ENCODE results near the gene NRAS. TPM values are rescaled to one million over a fixed set of nuclear protein-coding genes. Genes with fewer than 3 reads are reported as not detected.
A peak's percentile ranks its signal among the peaks of the same experiment; 100 is the strongest.
"Not testable (repeated sequence)": the region's sequence is repeated elsewhere in the genome, so short reads cannot be mapped to it uniquely, and the experiment has no call there.

Gene NRAS
- total and polyA plus RNA-seq, 7 donors, result 13.0 to 55.5 (median 16.1) TPM

DNA sequence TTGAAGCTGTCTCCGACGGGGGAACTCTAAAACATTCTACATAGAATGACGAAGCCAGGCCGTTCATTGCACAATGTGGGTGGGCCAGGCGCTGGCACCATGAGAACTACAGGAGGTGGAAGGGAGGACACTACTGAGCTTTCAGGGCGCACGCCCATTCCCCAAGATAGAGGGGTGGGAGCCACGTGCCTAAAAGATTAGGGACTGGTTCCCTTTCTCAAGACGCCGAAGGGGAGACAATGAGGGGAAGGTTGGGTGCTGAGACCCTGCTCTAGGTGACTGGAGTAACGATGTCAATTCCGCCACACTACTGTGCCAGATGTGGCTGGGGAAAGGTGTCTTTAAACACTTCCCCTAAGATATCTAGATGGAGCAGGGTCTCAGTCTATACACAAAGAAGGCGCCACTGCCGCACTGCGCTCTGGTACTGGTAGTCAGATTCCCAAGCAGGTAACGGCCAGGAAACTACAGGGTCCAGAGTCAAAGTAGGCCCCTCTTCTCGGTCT lies 40.4 kb upstream of the NRAS start:
- no peak for TF ChIP-seq POLR2AphosphoS5 (IDR thresholded peaks at IDR 0.05)
- peak overlapping the region; percentile 79 to 99 (median 88) for H3K4me3 ChIP-seq
- no peaks in the 10 kb centered on the region for H3K36me3 ChIP-seq
- H3K27ac ChIP-seq, result peak overlapping the region; percentile 97 to 100 (median 98)
- peak; percentile 73 for DNase-seq
- no peaks in the 10 kb centered on the region for H3K27me3 ChIP-seq
- WGBS, 2 donors, result 0 to 1% methylated on average over 17 of the region's 17 CpGs
- intact Hi-C loops (cut with DNase I), result loop anchor here (1.0 to 10.0 kb wide), 2 partner anchors 41 to 298 kb away; partner anchors contain the start of gene NRAS
- peaks cover 0 to 56% (median 55%) of the 10 kb centered on the region in 4 donors for H3K4me1 ChIP-seq
- H3K9me3 ChIP-seq, result no peaks in the 10 kb centered on the region

DNA sequence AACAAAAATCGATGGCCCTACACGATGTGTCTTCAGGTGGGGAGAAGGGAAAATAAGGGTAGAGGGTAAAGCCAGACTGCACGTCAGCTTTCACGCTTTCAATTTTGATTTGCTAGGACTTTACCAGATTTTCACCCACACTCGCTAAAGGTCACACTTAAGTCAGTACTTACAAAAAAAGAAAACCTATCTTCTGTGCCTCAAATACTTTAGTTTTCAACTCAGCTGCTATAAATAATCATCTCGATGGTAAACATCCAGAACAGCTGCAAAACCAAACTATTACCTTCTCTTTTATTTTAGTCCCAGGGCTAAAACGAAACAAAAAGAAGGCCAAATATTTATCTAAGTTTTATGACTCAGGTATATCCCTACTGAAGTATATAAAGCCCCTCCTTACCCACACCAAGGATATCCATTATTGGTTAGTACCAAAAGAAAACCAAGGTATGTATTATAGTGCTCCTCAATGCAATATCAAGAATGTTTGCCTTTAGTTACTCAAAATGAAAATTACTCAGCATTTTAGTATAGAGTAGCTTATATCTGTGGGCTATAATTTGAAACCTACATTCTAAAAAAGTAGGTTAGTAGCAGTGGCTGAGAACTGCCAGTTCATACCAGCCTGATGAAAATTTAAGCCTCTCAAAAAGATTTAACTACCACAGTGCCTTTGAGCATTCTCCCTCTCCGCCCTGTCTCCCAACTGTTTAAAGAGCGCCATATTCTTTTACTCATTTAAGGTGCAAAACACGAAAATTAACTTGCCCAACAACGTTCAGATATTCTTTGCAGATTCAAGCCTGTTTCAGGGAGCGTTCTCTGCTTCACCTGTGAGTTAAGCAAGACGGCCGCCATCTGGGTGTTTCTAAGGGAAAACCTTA lies 39.7 kb upstream of the NRAS start:
- H3K27ac ChIP-seq, result peak overlapping the region; percentile 97 to 100 (median 98)
- no peaks in the 10 kb centered on the region for H3K36me3 ChIP-seq
- 7 to 23% methylated on average over 14 of the region's 14 CpGs for WGBS, 2 donors
- intact Hi-C loops (cut with DNase I), result loop anchor here (10.0 kb wide), 1 partner anchor 299 kb away; no protein-coding TSS in a partner anchor
- TF ChIP-seq POLR2AphosphoS5 (IDR thresholded peaks at IDR 0.05) (no peak), POLR2A (IDR thresholded peaks at IDR 0.05) (no peak), EP300 (IDR thresholded peaks at IDR 0.05) (no peak)
- TF ChIP-seq, protein P1, sequence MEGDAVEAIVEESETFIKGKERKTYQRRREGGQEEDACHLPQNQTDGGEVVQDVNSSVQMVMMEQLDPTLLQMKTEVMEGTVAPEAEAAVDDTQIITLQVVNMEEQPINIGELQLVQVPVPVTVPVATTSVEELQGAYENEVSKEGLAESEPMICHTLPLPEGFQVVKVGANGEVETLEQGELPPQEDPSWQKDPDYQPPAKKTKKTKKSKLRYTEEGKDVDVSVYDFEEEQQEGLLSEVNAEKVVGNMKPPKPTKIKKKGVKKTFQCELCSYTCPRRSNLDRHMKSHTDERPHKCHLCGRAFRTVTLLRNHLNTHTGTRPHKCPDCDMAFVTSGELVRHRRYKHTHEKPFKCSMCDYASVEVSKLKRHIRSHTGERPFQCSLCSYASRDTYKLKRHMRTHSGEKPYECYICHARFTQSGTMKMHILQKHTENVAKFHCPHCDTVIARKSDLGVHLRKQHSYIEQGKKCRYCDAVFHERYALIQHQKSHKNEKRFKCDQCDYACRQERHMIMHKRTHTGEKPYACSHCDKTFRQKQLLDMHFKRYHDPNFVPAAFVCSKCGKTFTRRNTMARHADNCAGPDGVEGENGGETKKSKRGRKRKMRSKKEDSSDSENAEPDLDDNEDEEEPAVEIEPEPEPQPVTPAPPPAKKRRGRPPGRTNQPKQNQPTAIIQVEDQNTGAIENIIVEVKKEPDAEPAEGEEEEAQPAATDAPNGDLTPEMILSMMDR (IDR thresholded peaks at IDR 0.05), result no peak
- no peaks in the 10 kb centered on the region for H3K9me3 ChIP-seq
- H3K4me3 ChIP-seq, result peak overlapping the region; percentile 79 to 99 (median 88)
- DNase-seq, result no peak
- H3K4me1 ChIP-seq, result peaks cover 0 to 64% (median 62%) of the 10 kb centered on the region in 4 donors
- no peaks in the 10 kb centered on the region for H3K27me3 ChIP-seq

DNA sequence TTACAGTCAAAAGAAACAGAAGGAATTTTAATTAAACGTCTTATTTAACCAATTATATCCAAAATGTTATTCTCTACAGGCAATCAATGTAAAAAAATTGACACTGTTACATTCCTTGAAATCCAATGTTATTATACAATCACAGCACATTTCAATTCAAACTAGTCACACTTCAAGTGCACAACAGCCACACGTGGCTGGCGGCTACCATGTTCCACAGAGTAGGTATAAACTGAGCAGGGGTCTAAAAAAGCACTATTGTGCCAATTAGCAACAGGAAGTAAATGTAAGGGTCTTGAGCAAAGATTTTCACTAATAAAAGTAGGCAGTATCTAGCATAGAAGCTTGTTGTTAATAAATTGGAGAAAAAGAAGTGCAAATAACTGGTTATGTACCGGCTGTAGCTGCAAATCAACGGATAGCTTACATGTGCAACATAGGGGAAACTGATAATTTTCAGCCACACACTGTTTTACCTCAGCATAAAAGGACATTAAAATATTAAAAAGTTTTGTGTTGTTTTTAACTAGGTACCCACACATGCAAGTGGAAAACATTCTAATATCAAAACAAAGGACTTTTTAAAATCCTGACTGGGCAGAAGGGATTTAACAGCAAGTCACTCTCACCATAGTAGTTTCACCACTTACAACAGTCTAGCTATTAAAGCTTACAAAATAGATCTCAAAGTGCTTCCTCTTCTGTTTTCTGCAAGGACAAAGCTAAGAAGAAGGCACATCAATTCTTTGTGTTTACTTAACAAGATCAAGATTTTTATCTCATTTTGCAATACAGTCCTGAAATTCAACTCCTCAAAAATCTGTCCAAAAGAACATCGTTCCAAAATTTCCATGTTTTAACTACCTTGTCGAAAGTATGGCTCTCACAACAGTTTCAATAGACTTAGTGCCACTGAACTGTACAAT lies 38.7 kb upstream of the NRAS start:
- Histone ChIP-seq H3K27ac (peak overlapping the region in 2 of 4 donors; percentile 97 to 98), H3K36me3 (no peaks in the 10 kb centered on the region), H3K27me3 (no peaks in the 10 kb centered on the region), H3K4me3 (peak overlapping the region in 1 of 4 donors; percentile 89), H3K9me3 (no peaks in the 10 kb centered on the region), H3K4me1 (peaks cover 0 to 74% (median 72%) of the 10 kb centered on the region in 4 donors)
- intact Hi-C loops (cut with DNase I), result loop anchor here (10.0 kb wide), 1 partner anchor 300 kb away; no protein-coding TSS in a partner anchor
- DNase-seq, result no peak
- TF ChIP-seq, protein P1 (IDR thresholded peaks at IDR 0.05), result no peak
- TF ChIP-seq POLR2A (IDR thresholded peaks at IDR 0.05), result no peak
- WGBS, 2 donors, result 32 to 56% methylated on average over 7 of the region's 7 CpGs

DNA sequence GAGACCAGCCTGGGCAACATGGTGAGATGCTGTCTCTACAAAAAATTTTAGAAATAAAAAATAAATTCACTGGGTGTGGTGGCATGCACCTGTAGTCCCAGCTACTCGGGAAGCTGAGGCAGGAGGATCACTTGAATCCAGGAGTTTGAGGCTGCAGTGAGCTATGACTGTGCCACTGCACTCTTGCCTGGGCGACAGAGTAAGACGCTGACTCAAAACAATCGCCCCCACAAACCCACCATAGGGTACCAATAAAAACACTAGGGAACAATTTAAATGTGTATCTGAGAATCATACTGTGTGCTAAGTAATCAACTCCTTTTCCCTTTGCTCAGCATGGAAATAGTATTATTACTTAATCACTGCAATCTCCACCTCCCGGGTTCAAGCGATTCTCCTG lies 37.1 kb upstream of the NRAS start:
- not testable (repeated sequence) for H3K9me3 ChIP-seq, H3K27ac ChIP-seq, H3K27me3 ChIP-seq, DNase-seq, H3K4me3 ChIP-seq
- peaks cover 0 to 13% (median 0%) of the 10 kb centered on the region in 4 donors for H3K36me3 ChIP-seq
- H3K4me1 ChIP-seq, result peaks cover 0 to 89% (median 80%) of the 10 kb centered on the region in 4 donors
- intact Hi-C loops (cut with DNase I), result loop anchor here (10.0 kb wide), 1 partner anchor 301 kb away; no protein-coding TSS in a partner anchor
- whole genome bisulfite sequencing, 2 donors, result 73 to 85% methylated on average over 6 of the region's 6 CpGs

DNA sequence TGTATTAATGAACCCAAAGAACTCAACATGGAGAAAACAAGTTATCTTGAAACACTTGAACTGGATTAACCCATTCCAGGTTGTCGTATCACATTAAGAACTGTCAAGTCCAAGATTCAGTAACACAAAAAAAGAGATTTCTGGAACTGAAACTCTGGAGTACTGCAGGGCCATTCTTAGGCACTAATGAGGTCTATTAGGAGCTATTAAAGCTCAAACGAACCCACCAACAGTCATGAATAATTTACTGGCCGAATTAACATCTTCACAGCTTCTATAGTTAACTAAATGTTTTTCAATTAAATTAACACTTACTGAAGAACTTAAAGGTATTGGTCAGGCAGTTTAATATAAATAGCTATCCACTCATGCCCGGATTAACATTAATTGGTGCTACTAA lies 36.6 kb upstream of the NRAS start:
- WGBS, 2 donors, result 67 to 74% methylated on average over 4 of the region's 4 CpGs
- H3K27ac ChIP-seq, result no peak overlapping the region
- H3K27me3 ChIP-seq, result no peaks in the 10 kb centered on the region
- H3K4me3 ChIP-seq, result no peak overlapping the region
- intact Hi-C loops (cut with DNase I), result loop anchor here (10.0 kb wide), 1 partner anchor 302 kb away; no protein-coding TSS in a partner anchor
- peaks cover 0 to 90% (median 77%) of the 10 kb centered on the region in 4 donors for H3K4me1 ChIP-seq
- DNase-seq, result no peak
- peaks cover 0 to 19% (median 0%) of the 10 kb centered on the region in 4 donors for H3K36me3 ChIP-seq
- no peaks in the 10 kb centered on the region for H3K9me3 ChIP-seq
- TF ChIP-seq POLR2A (IDR thresholded peaks at IDR 0.05), result no peak
- no peak for TF ChIP-seq POLR2AphosphoS5 (IDR thresholded peaks at IDR 0.05)
- no peak for TF ChIP-seq EP300 (IDR thresholded peaks at IDR 0.05)
- TF ChIP-seq, protein P1 (IDR thresholded peaks at IDR 0.05), result no peak

Measured in sigmoid colon (tissue), 7 donors.